HG02938 (cell line): Measurements from ENCODE around the gene SBK3.
"Not testable (repeated sequence)": the region's sequence is repeated elsewhere in the genome, so short reads cannot be mapped to it uniquely, and the experiment has no call there.

Source experiments
- ATAC-seq: cut with Tn5 transposase; IDR thresholded peaks from one replicate; pipeline ENCODE4 v1.9.1; 2021; ENCODE audit warnings: mild to moderate bottlenecking, moderate library complexity; ENCODE audit not compliant: unreplicated experiment

The SBK3 gene

GRCh38 chr19:55541091-55541490, 4.3 kb downstream of the SBK3 start:
- ATAC-seq = no peak

- no peak for ATAC-seq
These were observed 4.7 kb downstream of the SBK3 start for GRCh38 chr19:55540619-55541018.

- ATAC-seq = no peak
These were observed 6.0 kb downstream of the SBK3 start for GRCh38 chr19:55539090-55539984.

- no peak for ATAC-seq
These were observed 7.2 kb downstream of the SBK3 start for GRCh38 chr19:55538132-55538531.

- ATAC-seq = no peak
These were observed 7.6 kb downstream of the SBK3 start for GRCh38 chr19:55537741-55538111.

- ATAC-seq = no peak
These were observed 8.2 kb downstream of the SBK3 start, which contains the start of gene SBK2 for GRCh38 chr19:55536951-55537740. SBK2 (minus strand) TSS chr19:55537133; CDS start chr19:55536294, 839 bp downstream.

GRCh38 chr19:55536366-55536765, 9.0 kb downstream of the SBK3 start:
- no peak for ATAC-seq

- ATAC-seq = no peak
These were observed 9.4 kb downstream of the SBK3 start for GRCh38 chr19:55535965-55536350.

- ATAC-seq = no peak
These were observed 10.0 kb downstream of the SBK3 start for GRCh38 chr19:55535173-55535964.

- ATAC-seq = not testable (repeated sequence)
These were observed 11.1 kb downstream of the SBK3 start for GRCh38 chr19:55534280-55534679.

GRCh38 chr19:55530996-55531395, 14.3 kb downstream of the SBK3 start:
- no peak for ATAC-seq

GRCh38 chr19:55529636-55530234, 15.6 kb downstream of the SBK3 start:
- no peak for ATAC-seq

- ATAC-seq = no peak
These were observed 17.1 kb downstream of the SBK3 start for GRCh38 chr19:55528030-55528803.

- ATAC-seq = no peak
These were observed 17.9 kb downstream of the SBK3 start for GRCh38 chr19:55527197-55528029.

GRCh38 chr19:55526216-55527196, 18.8 kb downstream of the SBK3 start:
- no peak for ATAC-seq

GRCh38 chr19:55525289-55526101, 19.8 kb downstream of the SBK3 start:
- ATAC-seq = no peak

GRCh38 chr19:55520691-55521292, 24.6 kb downstream of the SBK3 start:
- no peak for ATAC-seq
